Measurements from ENCODE around the gene UNC13C.

Gene UNC13C

GRCh38 chr15:53982071-53982680 is 3.9 kb downstream of the UNC13C start:
- Histone ChIP-seq H4K8ac (ENCODE audit: low read depth, low read length) (no peak overlapping the region), H3K79me2 (ENCODE audit: control insufficient read depth, insufficient read depth, low read length, poor library complexity) (peaks cover 2% of the 10 kb centered on the region), H3K9ac (ENCODE audit: low read length) (no peak overlapping the region), H2AK5ac (ENCODE audit: low read length) (no peak overlapping the region), H2BK5ac (ENCODE audit: low read depth, low read length, poor library complexity) (no peak overlapping the region), H2AFZ (ENCODE audit: insufficient read depth, low read length, poor library complexity) (no peak overlapping the region), H3K27ac (ENCODE audit: low read depth, low read length) (no peak overlapping the region), H3K27me3 (ENCODE audit: insufficient read depth, low read length) (no peaks in the 10 kb centered on the region), H3K4me1 (ENCODE audit: control insufficient read depth in 1 of 2, insufficient read depth in 2 of 2, low read length in 2 of 2) (no peaks in the 10 kb centered on the region), H3K4me2 (ENCODE audit: low read length) (no peak overlapping the region), H4K91ac (ENCODE audit: low read depth, low read length) (no peak overlapping the region), H3K4ac (ENCODE audit: low read depth, low read length) (no peak overlapping the region), H3K18ac (ENCODE audit: low read length) (no peak overlapping the region), H2BK12ac (ENCODE audit: low read length) (no peak overlapping the region), H3K23ac (ENCODE audit: low read length) (no peak overlapping the region), H3K9me3 (ENCODE audit: insufficient read depth, low read depth, low read length) (no peaks in the 10 kb centered on the region), H4K12ac (ENCODE audit: low read depth, low read length) (no peak overlapping the region), H3K79me1 (ENCODE audit: low read length) (no peaks in the 10 kb centered on the region), H3K36me3 (ENCODE audit: control insufficient read depth in 1 of 2, insufficient read depth in 2 of 2, low read length in 2 of 2) (no peaks in the 10 kb centered on the region), H3K14ac (ENCODE audit: low read length) (no peak overlapping the region), H3K4me3 (ENCODE audit: low read depth, low read length) (no peak overlapping the region), H2BK120ac (ENCODE audit: insufficient read depth, low read length, poor library complexity) (no peak overlapping the region)
- no CpG with 5 or more reads among the region's 4 CpGs for WGBS (ENCODE audit: extremely low coverage, insufficient coverage, insufficient read length)
- DNase-seq, result no peak

- Histone ChIP-seq H2AK5ac (ENCODE audit: low read length) (no peak overlapping the region), H2BK120ac (ENCODE audit: insufficient read depth, low read length, poor library complexity) (no peak overlapping the region), H3K4me1 (ENCODE audit: control insufficient read depth in 1 of 2, insufficient read depth in 2 of 2, low read length in 2 of 2) (no peaks in the 10 kb centered on the region), H3K18ac (ENCODE audit: low read length) (no peak overlapping the region), H4K12ac (ENCODE audit: low read depth, low read length) (no peak overlapping the region), H4K8ac (ENCODE audit: low read depth, low read length) (no peak overlapping the region), H2BK12ac (ENCODE audit: low read length) (no peak overlapping the region), H3K4ac (ENCODE audit: low read depth, low read length) (no peak overlapping the region), H4K91ac (ENCODE audit: low read depth, low read length) (no peak overlapping the region), H3K4me3 (ENCODE audit: low read depth, low read length) (no peak overlapping the region), H3K27ac (ENCODE audit: low read depth, low read length) (no peak overlapping the region), H3K36me3 (ENCODE audit: control insufficient read depth in 1 of 2, insufficient read depth in 2 of 2, low read length in 2 of 2) (no peaks in the 10 kb centered on the region), H3K9ac (ENCODE audit: low read length) (no peak overlapping the region), H3K79me2 (ENCODE audit: control insufficient read depth, insufficient read depth, low read length, poor library complexity) (peaks cover 2% of the 10 kb centered on the region), H3K27me3 (ENCODE audit: insufficient read depth, low read length) (no peaks in the 10 kb centered on the region), H3K23ac (ENCODE audit: low read length) (no peak overlapping the region), H3K4me2 (ENCODE audit: low read length) (no peak overlapping the region), H3K9me3 (ENCODE audit: insufficient read depth, low read depth, low read length) (no peaks in the 10 kb centered on the region), H2BK5ac (ENCODE audit: low read depth, low read length, poor library complexity) (no peak overlapping the region), H3K79me1 (ENCODE audit: low read length) (no peaks in the 10 kb centered on the region), H2AFZ (ENCODE audit: insufficient read depth, low read length, poor library complexity) (no peak overlapping the region), H3K14ac (ENCODE audit: low read length) (no peak overlapping the region)
- no peak for DNase-seq
- WGBS (ENCODE audit: extremely low coverage, insufficient coverage, insufficient read length), result no CpG with 5 or more reads among the region's 1 CpG
These were observed 4.6 kb downstream of the UNC13C start for GRCh38 chr15:53982876-53983275.

GRCh38 chr15:53984221-53984620 is 6.0 kb downstream of the UNC13C start:
- H2AFZ ChIP-seq (ENCODE audit: insufficient read depth, low read length, poor library complexity), result no peak overlapping the region
- no peak overlapping the region for H3K27ac ChIP-seq (ENCODE audit: low read depth, low read length)
- no peaks in the 10 kb centered on the region for H3K27me3 ChIP-seq (ENCODE audit: insufficient read depth, low read length)
- no peak overlapping the region for H2AK5ac ChIP-seq (ENCODE audit: low read length)
- no peak overlapping the region for H4K8ac ChIP-seq (ENCODE audit: low read depth, low read length)
- H4K12ac ChIP-seq (ENCODE audit: low read depth, low read length), result no peak overlapping the region
- H3K23ac ChIP-seq (ENCODE audit: low read length), result no peak overlapping the region
- WGBS (ENCODE audit: extremely low coverage, insufficient coverage, insufficient read length), result no CpG with 5 or more reads among the region's 1 CpG
- no peak overlapping the region for H3K18ac ChIP-seq (ENCODE audit: low read length)
- no peak for DNase-seq
- H3K4me3 ChIP-seq (ENCODE audit: low read depth, low read length), result no peak overlapping the region
- no peak overlapping the region for H4K91ac ChIP-seq (ENCODE audit: low read depth, low read length)
- no peaks in the 10 kb centered on the region for H3K36me3 ChIP-seq (ENCODE audit: control insufficient read depth in 1 of 2, insufficient read depth in 2 of 2, low read length in 2 of 2)
- no peak overlapping the region for H3K14ac ChIP-seq (ENCODE audit: low read length)
- no peak overlapping the region for H2BK12ac ChIP-seq (ENCODE audit: low read length)
- no peaks in the 10 kb centered on the region for H3K4me1 ChIP-seq (ENCODE audit: control insufficient read depth in 1 of 2, insufficient read depth in 2 of 2, low read length in 2 of 2)
- no peak overlapping the region for H2BK120ac ChIP-seq (ENCODE audit: insufficient read depth, low read length, poor library complexity)
- H3K9ac ChIP-seq (ENCODE audit: low read length), result no peak overlapping the region
- no peak overlapping the region for H2BK5ac ChIP-seq (ENCODE audit: low read depth, low read length, poor library complexity)
- no peaks in the 10 kb centered on the region for H3K79me2 ChIP-seq (ENCODE audit: control insufficient read depth, insufficient read depth, low read length, poor library complexity)
- no peak overlapping the region for H3K4ac ChIP-seq (ENCODE audit: low read depth, low read length)
- no peaks in the 10 kb centered on the region for H3K79me1 ChIP-seq (ENCODE audit: low read length)
- H3K9me3 ChIP-seq (ENCODE audit: insufficient read depth, low read depth, low read length), result no peaks in the 10 kb centered on the region
- H3K4me2 ChIP-seq (ENCODE audit: low read length), result no peak overlapping the region

- Histone ChIP-seq H3K14ac (ENCODE audit: low read length) (no peak overlapping the region), H3K27ac (ENCODE audit: low read depth, low read length) (no peak overlapping the region), H2BK12ac (ENCODE audit: low read length) (no peak overlapping the region), H3K23ac (ENCODE audit: low read length) (no peak overlapping the region), H3K79me2 (ENCODE audit: control insufficient read depth, insufficient read depth, low read length, poor library complexity) (no peaks in the 10 kb centered on the region), H3K4me2 (ENCODE audit: low read length) (no peak overlapping the region), H4K8ac (ENCODE audit: low read depth, low read length) (no peak overlapping the region), H4K12ac (ENCODE audit: low read depth, low read length) (no peak overlapping the region), H3K4ac (ENCODE audit: low read depth, low read length) (no peak overlapping the region), H3K4me1 (ENCODE audit: control insufficient read depth in 1 of 2, insufficient read depth in 2 of 2, low read length in 2 of 2) (no peaks in the 10 kb centered on the region), H3K79me1 (ENCODE audit: low read length) (no peaks in the 10 kb centered on the region), H3K9me3 (ENCODE audit: insufficient read depth, low read depth, low read length) (no peaks in the 10 kb centered on the region), H2AFZ (ENCODE audit: insufficient read depth, low read length, poor library complexity) (no peak overlapping the region), H3K18ac (ENCODE audit: low read length) (no peak overlapping the region), H2BK120ac (ENCODE audit: insufficient read depth, low read length, poor library complexity) (no peak overlapping the region), H3K4me3 (ENCODE audit: low read depth, low read length) (no peak overlapping the region), H4K91ac (ENCODE audit: low read depth, low read length) (no peak overlapping the region), H3K27me3 (ENCODE audit: insufficient read depth, low read length) (no peaks in the 10 kb centered on the region), H3K9ac (ENCODE audit: low read length) (no peak overlapping the region), H2AK5ac (ENCODE audit: low read length) (no peak overlapping the region), H2BK5ac (ENCODE audit: low read depth, low read length, poor library complexity) (no peak overlapping the region), H3K36me3 (ENCODE audit: control insufficient read depth in 1 of 2, insufficient read depth in 2 of 2, low read length in 2 of 2) (no peaks in the 10 kb centered on the region)
- DNase-seq, result no peak
- WGBS (ENCODE audit: extremely low coverage, insufficient coverage, insufficient read length), result no CpG with 5 or more reads among the region's 4 CpGs
These were observed 7.3 kb downstream of the UNC13C start for GRCh38 chr15:53985562-53985961.

Data from trophoblast cell (in vitro differentiated cells and primary cell).